GM12891 (cell line): ENCODE results near the gene METTL24.
A peak's percentile ranks its signal among the peaks of the same experiment; 100 is the strongest.

ENCODE experiments used
- DNase-seq: peaks from one replicate; pipeline ENCODE4 v3.0.0; 2011; ENCODE audit warnings: low spot score; ENCODE audit not compliant: insufficient read length
- FAIRE-seq: peaks from 2 replicates; lab custom pipeline; 2011; peaks lifted over from hg19 to GRCh38; lab: Jason Lieb, UNC
- PAX5 ChIP-seq: IDR thresholded peaks from 2 replicates; pipeline ENCODE4 v1.6.1; 2011; ENCODE audit warnings: low read length, moderate library complexity, mild to moderate bottlenecking; ENCODE audit not compliant: insufficient read depth, severe bottlenecking
- POLR2A ChIP-seq: IDR thresholded peaks from 2 replicates; pipeline ENCODE4 v1.6.1; 2011; ENCODE audit warnings: low read depth, low read length, control low read depth
- POLR2AphosphoS5 ChIP-seq: IDR thresholded peaks from 2 replicates; pipeline ENCODE4 v1.6.1; 2011; ENCODE audit warnings: low read depth, low read length, control low read depth
- POU2F2 ChIP-seq: IDR thresholded peaks from 2 replicates; pipeline ENCODE4 v1.6.1; 2011; ENCODE audit warnings: low read depth, mild to moderate bottlenecking, control low read depth, low read length, moderate library complexity
- SPI1 ChIP-seq: IDR thresholded peaks from 2 replicates; pipeline ENCODE4 v1.6.1; 2011; ENCODE audit warnings: low read depth, low read length, control low read depth
- TAF1 ChIP-seq: IDR thresholded peaks from 2 replicates; pipeline ENCODE4 v1.6.1; 2011; ENCODE audit warnings: low read depth, low read length, control low read depth

Gene METTL24

GRCh38 chr6:110390404-110390803, 32.3 kb upstream of the METTL24 start:
- FAIRE-seq (no peak), DNase-seq (no peak)
- TF ChIP-seq PAX5 (no peak), POLR2AphosphoS5 (no peak), POU2F2 (no peak), TAF1 (no peak), POLR2A (no peak), SPI1 (no peak)

GRCh38 chr6:110389689-110390382, 31.7 kb upstream of the METTL24 start:
- TF ChIP-seq POLR2A: no peak
- TF ChIP-seq PAX5: no peak
- no peak for TF ChIP-seq TAF1
- no peak for TF ChIP-seq SPI1
- no peak for TF ChIP-seq POU2F2
- no peak for TF ChIP-seq POLR2AphosphoS5
- no peak for DNase-seq
- FAIRE-seq: no peak

- DNase-seq: no peak
- FAIRE-seq: no peak
- no peak for TF ChIP-seq SPI1
- no peak for TF ChIP-seq PAX5
- TF ChIP-seq POLR2A: no peak
- no peak for TF ChIP-seq TAF1
- TF ChIP-seq POU2F2: no peak
- no peak for TF ChIP-seq POLR2AphosphoS5
Measured at GRCh38 chr6:110387986-110388385, 29.8 kb upstream of the METTL24 start.

- DNase-seq (no peak), FAIRE-seq (no peak)
- no peak for TF ChIP-seq PAX5
- TF ChIP-seq TAF1: no peak
- no peak for TF ChIP-seq POLR2A
- no peak for TF ChIP-seq SPI1
Measured at GRCh38 chr6:110385458-110385863, 27.3 kb upstream of the METTL24 start.

DNA sequence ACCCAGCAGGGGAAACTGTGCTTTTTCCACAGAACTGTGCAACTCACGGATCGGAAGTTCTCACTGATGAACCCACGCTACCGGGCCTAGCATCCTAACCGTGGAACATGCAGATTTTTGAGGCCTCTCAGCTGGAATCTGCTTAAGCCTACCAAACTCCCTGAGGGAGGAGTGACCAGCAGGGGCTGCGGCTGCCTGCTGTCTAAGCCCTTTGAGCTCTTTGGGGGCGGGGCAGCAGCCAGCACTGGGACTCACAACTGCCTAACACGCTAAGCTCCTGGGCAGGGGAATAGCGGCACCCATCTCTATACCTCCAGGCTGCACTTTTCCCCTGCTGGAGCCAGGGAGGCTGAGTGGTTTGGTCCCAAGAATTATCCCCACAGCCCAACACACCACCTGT, 20.4 kb upstream of the METTL24 start:
- no peak for TF ChIP-seq POLR2A
- TF ChIP-seq SPI1: no peak
- TF ChIP-seq POLR2AphosphoS5: no peak
- no peak for TF ChIP-seq PAX5
- TF ChIP-seq TAF1: no peak
- no peak for TF ChIP-seq POU2F2
- DNase-seq (no peak), FAIRE-seq (no peak)

- DNase-seq (no peak), FAIRE-seq (no peak)
- TF ChIP-seq POLR2A (no peak), POU2F2 (no peak), SPI1 (no peak), PAX5 (no peak), TAF1 (no peak), POLR2AphosphoS5 (no peak)
Measured at GRCh38 chr6:110369066-110369465, 10.9 kb upstream of the METTL24 start.

GRCh38 chr6:110368284-110368683, 10.1 kb upstream of the METTL24 start:
- TF ChIP-seq TAF1 (no peak), POLR2AphosphoS5 (no peak), POLR2A (no peak), PAX5 (no peak), POU2F2 (no peak), SPI1 (no peak)
- FAIRE-seq (no peak), DNase-seq (no peak)

DNA sequence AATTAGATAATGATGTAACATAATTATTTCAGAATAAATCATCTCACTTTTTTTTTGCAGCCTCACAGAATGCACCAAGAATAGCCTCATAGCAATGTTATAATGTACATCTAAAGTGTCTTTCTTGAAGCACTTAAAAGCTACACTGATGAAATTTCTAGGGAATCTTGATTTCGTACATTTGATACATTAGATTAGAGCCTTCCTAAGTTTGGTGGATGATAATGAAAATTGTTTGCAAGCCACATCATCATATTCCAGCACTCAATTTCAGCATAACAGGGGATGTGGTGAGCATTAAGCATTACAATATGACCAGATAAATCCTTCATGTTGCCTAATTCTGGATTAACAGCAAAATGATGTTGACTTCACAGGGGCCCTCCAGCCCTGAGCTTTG, 9.7 kb upstream of the METTL24 start:
- FAIRE-seq (no peak), DNase-seq (no peak)
- TF ChIP-seq TAF1 (no peak), POLR2A (no peak), SPI1 (no peak), PAX5 (no peak), POU2F2 (no peak), POLR2AphosphoS5 (no peak)

GRCh38 chr6:110366975-110367374, 8.8 kb upstream of the METTL24 start:
- TF ChIP-seq POU2F2: no peak
- TF ChIP-seq SPI1: no peak
- TF ChIP-seq POLR2A: no peak
- TF ChIP-seq POLR2AphosphoS5: no peak
- no peak for TF ChIP-seq TAF1
- TF ChIP-seq PAX5: no peak
- FAIRE-seq (no peak), DNase-seq (no peak)

DNA sequence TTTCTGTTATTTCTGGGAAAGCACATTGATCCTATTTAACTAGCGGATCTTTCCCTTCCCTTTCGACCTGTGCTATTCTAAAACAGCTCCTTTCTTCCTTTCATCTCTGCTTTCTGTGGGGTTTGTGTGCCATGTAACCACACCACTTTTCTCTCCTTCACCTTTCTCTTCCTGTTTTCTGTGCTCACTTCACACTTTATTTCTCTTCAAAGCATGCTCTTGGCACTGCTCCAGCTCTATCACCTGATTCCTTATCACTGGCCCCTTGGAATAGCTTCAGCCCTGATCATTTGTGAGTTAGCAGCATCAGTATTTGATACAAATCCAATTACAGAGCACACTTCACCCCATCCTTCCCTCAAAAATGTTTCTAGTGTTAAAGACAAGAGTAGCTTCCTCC, 8.1 kb upstream of the METTL24 start:
- DNase-seq: no peak
- TF ChIP-seq POLR2A: no peak
- no peak for TF ChIP-seq POU2F2
- TF ChIP-seq SPI1: 0 out of 2 replicates have a peak, but pooled peaks have one; percentile 6
- no peak for FAIRE-seq
